Peyer's patch (tissue), 4 donors: ENCODE results near the gene DGKH.

Experiments used
- CTCF ChIP-seq, 6 experiments: fragments of 450-650 bp in 4 of 6; fragments of 200-600 bp in 2 of 6; sonication (generic) in 1 of 6; IDR thresholded peaks; one replicate each; pipeline ENCODE4 v1.5.1; 2017 to 2019; ENCODE audit warnings: antibody characterized with exemption in 6 of 6, mild to moderate bottlenecking in 3 of 6, moderate library complexity in 1 of 6
- POLR2A ChIP-seq, 2 donors: fragments of 450-650 bp; IDR thresholded peaks; one replicate each; pipeline ENCODE4 v1.5.1; 2017; ENCODE audit warnings: antibody characterized with exemption in 2 of 2, mild to moderate bottlenecking in 2 of 2, moderate library complexity in 2 of 2

GRCh38 chr13:42260903-42261654, 212.6 kb downstream of the DGKH start:
- TF ChIP-seq CTCF (IDR thresholded peaks at IDR 0.05) (no peak), POLR2A (IDR thresholded peaks at IDR 0.05) (no peak)
